SK-N-SH treated with all-trans-retinoic acid at 6 μM for 48 hours (cell line): ENCODE measurements around the gene GLIS1.

Source experiments
- ATAC-seq: fragments of 200-7000 bp; cut with Tn5 transposase; 3 replicates; pipeline ENCODE4 v1.9.1; 2020; ENCODE audit warnings: mild to moderate bottlenecking, moderate library complexity
- ARNTL ChIP-seq: fragments of 450-650 bp; formaldehyde crosslinking; IDR thresholded peaks from 2 replicates; pipeline ENCODE4 v1.5.0; 2020; ENCODE audit warnings: low read depth, mild to moderate bottlenecking, moderate library complexity, borderline replicate concordance
- BACH2 ChIP-seq: fragments of 250-450 bp; sonication (Bioruptor Pico); IDR thresholded peaks from 2 replicates; pipeline ENCODE4 v1.9.0; 2021; ENCODE audit warnings: mild to moderate bottlenecking, borderline replicate concordance
- CREB5 ChIP-seq: fragments of 250-450 bp; sonication (Bioruptor Pico); IDR thresholded peaks from 2 replicates; pipeline ENCODE4 v1.5.1; 2020; ENCODE audit warnings: low read depth, mild to moderate bottlenecking, moderate library complexity
- CSDC2 ChIP-seq: fragments of 250-450 bp; sonication (Bioruptor Pico); IDR thresholded peaks from 2 replicates; pipeline ENCODE4 v1.5.0; 2020; ENCODE audit warnings: mild to moderate bottlenecking, moderate library complexity
- CSRNP3 ChIP-seq: fragments of 250-450 bp; sonication (Bioruptor Pico); IDR thresholded peaks from 2 replicates; pipeline ENCODE4 v1.5.1; 2021; ENCODE audit warnings: mild to moderate bottlenecking, moderate library complexity
- ESRRG ChIP-seq: fragments of 250-450 bp; sonication (Bioruptor Pico); IDR thresholded peaks from 2 replicates; pipeline ENCODE4 v1.6.1; 2021; ENCODE audit warnings: mild to moderate bottlenecking
- GLIS3 ChIP-seq: fragments of 250-450 bp; sonication (Bioruptor Pico); IDR thresholded peaks from 2 replicates; pipeline ENCODE4 v1.5.0; 2020; ENCODE audit warnings: mild to moderate bottlenecking, moderate library complexity
- ISL1 ChIP-seq: fragments of 250-450 bp; sonication (Bioruptor Pico); IDR thresholded peaks from 2 replicates; pipeline ENCODE4 v2.1.2; 2022; ENCODE audit warnings: mild to moderate bottlenecking, moderate library complexity
- OSR1 ChIP-seq: fragments of 250-450 bp; sonication (Bioruptor Pico); IDR thresholded peaks from 2 replicates; pipeline ENCODE4 v1.8.0; 2022; ENCODE audit warnings: moderate library complexity, mild to moderate bottlenecking, inconsistent platforms
- POU6F1 ChIP-seq: fragments of 250-450 bp; sonication (Bioruptor Pico); IDR thresholded peaks from 2 replicates; pipeline ENCODE4 v1.8.0; 2021; ENCODE audit warnings: low read depth, mild to moderate bottlenecking, moderate library complexity, borderline replicate concordance
- PPARA ChIP-seq: fragments of 250-450 bp; sonication (Bioruptor Pico); IDR thresholded peaks from 2 replicates; pipeline ENCODE4 v1.5.0; 2020; ENCODE audit warnings: mild to moderate bottlenecking, borderline replicate concordance
- SNAI2 ChIP-seq: fragments of 250-450 bp; sonication (Bioruptor Pico); IDR thresholded peaks from 2 replicates; pipeline ENCODE4 v1.5.0; 2020; ENCODE audit warnings: mild to moderate bottlenecking, moderate library complexity
- TCF4 ChIP-seq: fragments of 250-450 bp; sonication (Bioruptor Pico); IDR thresholded peaks from 2 replicates; pipeline ENCODE4 v1.8.0; 2021; ENCODE audit warnings: mild to moderate bottlenecking, moderate library complexity, borderline replicate concordance
- TOX ChIP-seq: fragments of 250-450 bp; sonication (Bioruptor Pico); IDR thresholded peaks from 2 replicates; pipeline ENCODE4 v1.8.0; 2021; ENCODE audit warnings: mild to moderate bottlenecking, moderate library complexity, borderline replicate concordance
- ZFP3 ChIP-seq: fragments of 250-450 bp; sonication (Bioruptor Pico); IDR thresholded peaks from 2 replicates; pipeline ENCODE4 v1.5.0; 2020; ENCODE audit warnings: mild to moderate bottlenecking, moderate library complexity
- ZFP30 ChIP-seq: fragments of 450-650 bp; formaldehyde crosslinking; IDR thresholded peaks from 2 replicates; pipeline ENCODE4 v1.5.0; 2022; ENCODE audit warnings: mild to moderate bottlenecking, moderate library complexity
- ZNF565 ChIP-seq: fragments of 450-650 bp; formaldehyde crosslinking; conservative IDR thresholded peaks from 2 replicates; pipeline ENCODE4 v1.5.0; 2020; ENCODE audit warnings: low read depth, mild to moderate bottlenecking, moderate library complexity
- ZNF70 ChIP-seq: fragments of 450-650 bp; formaldehyde crosslinking; IDR thresholded peaks from 2 replicates; pipeline ENCODE4 v1.5.0; 2020; ENCODE audit warnings: mild to moderate bottlenecking, moderate library complexity
- ZNF8 ChIP-seq: fragments of 450-650 bp; formaldehyde crosslinking; IDR thresholded peaks from 2 replicates; pipeline ENCODE4 v1.5.0; 2020; ENCODE audit warnings: mild to moderate bottlenecking, moderate library complexity
- TF ChIP-seq, protein P1 (sequence below): fragments of 250-450 bp; sonication (Bioruptor Pico); IDR thresholded peaks from 2 replicates; pipeline ENCODE4 v1.8.0; 2020; ENCODE audit warnings: mild to moderate bottlenecking, moderate library complexity, borderline replicate concordance

Gene GLIS1

DNA sequence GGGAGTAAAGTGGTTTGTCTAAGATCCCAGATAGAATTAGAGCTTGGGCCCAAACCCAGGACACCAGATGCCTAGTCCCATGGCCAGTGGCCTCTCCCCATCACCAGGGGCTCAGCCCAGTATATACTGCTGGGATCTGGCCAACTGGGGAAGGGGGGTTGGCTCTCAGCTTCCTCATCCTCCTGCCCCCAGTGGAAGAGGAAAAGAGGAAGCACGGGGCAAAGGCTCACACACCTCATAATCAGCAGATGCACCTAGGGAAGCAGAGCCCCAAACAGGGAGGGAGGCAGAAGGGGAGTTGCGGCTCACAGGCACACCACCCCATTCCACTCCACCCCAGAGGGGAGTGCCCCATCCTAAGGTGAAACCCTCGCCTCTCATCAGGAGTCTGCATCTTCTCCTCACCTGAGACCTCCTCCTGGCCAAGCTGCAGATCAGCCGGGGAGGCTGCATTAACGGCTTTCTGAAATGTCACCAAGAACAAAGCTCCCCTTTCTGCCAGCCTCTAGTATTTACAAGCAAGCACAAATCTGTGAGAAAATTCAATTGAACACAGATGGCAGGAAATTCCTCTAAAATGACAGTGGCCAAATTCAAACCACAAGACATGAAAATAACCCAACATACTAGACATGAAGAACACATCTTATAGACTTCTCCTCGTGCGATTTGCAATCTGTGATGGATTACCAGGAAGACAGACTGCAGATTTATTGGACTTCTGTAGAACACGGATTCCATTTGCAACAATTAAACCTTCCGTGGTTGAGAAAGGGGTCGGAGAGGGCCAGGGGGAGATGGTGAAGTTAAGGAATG is 82.8 kb downstream of the GLIS1 start:
- ATAC-seq = peak; percentile 83
- TF ChIP-seq POU6F1 (no peak), TCF4 (CRISPR knock-in tag) (peak; percentile 15; the same call in 1 of the 2 replicates)
- TF ChIP-seq, all 23 proteins: peak for 1

GRCh38 chr1:53654216-53655210 is 84.5 kb downstream of the GLIS1 start:
- TF ChIP-seq ZNF70 = no peak
- TF ChIP-seq OSR1 (CRISPR knock-in tag) = no peak
- TF ChIP-seq TCF4 (CRISPR knock-in tag) = no peak
- TF ChIP-seq, protein P1, sequence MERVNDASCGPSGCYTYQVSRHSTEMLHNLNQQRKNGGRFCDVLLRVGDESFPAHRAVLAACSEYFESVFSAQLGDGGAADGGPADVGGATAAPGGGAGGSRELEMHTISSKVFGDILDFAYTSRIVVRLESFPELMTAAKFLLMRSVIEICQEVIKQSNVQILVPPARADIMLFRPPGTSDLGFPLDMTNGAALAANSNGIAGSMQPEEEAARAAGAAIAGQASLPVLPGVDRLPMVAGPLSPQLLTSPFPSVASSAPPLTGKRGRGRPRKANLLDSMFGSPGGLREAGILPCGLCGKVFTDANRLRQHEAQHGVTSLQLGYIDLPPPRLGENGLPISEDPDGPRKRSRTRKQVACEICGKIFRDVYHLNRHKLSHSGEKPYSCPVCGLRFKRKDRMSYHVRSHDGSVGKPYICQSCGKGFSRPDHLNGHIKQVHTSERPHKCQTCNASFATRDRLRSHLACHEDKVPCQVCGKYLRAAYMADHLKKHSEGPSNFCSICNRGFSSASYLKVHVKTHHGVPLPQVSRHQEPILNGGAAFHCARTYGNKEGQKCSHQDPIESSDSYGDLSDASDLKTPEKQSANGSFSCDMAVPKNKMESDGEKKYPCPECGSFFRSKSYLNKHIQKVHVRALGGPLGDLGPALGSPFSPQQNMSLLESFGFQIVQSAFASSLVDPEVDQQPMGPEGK (CRISPR knock-in tag) = no peak
- TF ChIP-seq ARNTL (CRISPR knock-in tag) = no peak
- TF ChIP-seq SNAI2 = no peak
- TF ChIP-seq BACH2 (CRISPR knock-in tag) = no peak
- TF ChIP-seq ISL1 = no peak
- TF ChIP-seq CREB5 = no peak
- no peak for TF ChIP-seq ZFP30 (CRISPR knock-in tag)
- no peak for TF ChIP-seq CSDC2 (CRISPR knock-in tag)
- no peak for TF ChIP-seq PPARA (CRISPR knock-in tag)
- no peak for TF ChIP-seq ZNF565 (CRISPR knock-in tag)
- no peak for TF ChIP-seq ZFP3 (CRISPR knock-in tag)
- TF ChIP-seq ESRRG = no peak
- TF ChIP-seq GLIS3 = no peak
- no peak for TF ChIP-seq TOX (CRISPR knock-in tag)
- TF ChIP-seq ZNF8 = no peak
- no peak for TF ChIP-seq CSRNP3
- TF ChIP-seq, all 23 proteins: peak for 0
- ATAC-seq = no peak

GRCh38 chr1:53653631-53654030 is 85.3 kb downstream of the GLIS1 start:
- no peak for TF ChIP-seq OSR1 (CRISPR knock-in tag)
- TF ChIP-seq, protein P1 (CRISPR knock-in tag) = no peak
- no peak for TF ChIP-seq ZFP3 (CRISPR knock-in tag)
- TF ChIP-seq CSDC2 (CRISPR knock-in tag) = no peak
- no peak for TF ChIP-seq PPARA (CRISPR knock-in tag)
- no peak for TF ChIP-seq TCF4 (CRISPR knock-in tag)
- ATAC-seq = no peak
